Duodenal mucosa (tissue), 2 donors: ENCODE data around the gene SOX6.
"Not testable (repeated sequence)": the region's sequence is repeated elsewhere in the genome, so short reads cannot be mapped to it uniquely, and the experiment has no call there.

ENCODE experiments used
- H3K27ac ChIP-seq: one replicate; pipeline ENCODE4 v1.7.0; 2013; ENCODE audit warnings: low read depth, low read length
- H3K27me3 ChIP-seq, 2 donors: one replicate each; pipeline ENCODE4 v1.7.0; 2013; ENCODE audit warnings: low read length in 2 of 2, control low read depth in 1 of 2; ENCODE audit not compliant: insufficient read depth in 2 of 2, control insufficient read depth in 1 of 2
- H3K36me3 ChIP-seq, 2 donors: one replicate each; pipeline ENCODE4 v1.7.0; 2013; ENCODE audit warnings: low read length in 2 of 2, control low read depth in 1 of 2; ENCODE audit not compliant: insufficient read depth in 2 of 2, control insufficient read depth in 1 of 2
- H3K4me1 ChIP-seq, 2 donors: one replicate each; pipeline ENCODE4 v1.7.0; 2013; ENCODE audit warnings: low read length in 2 of 2, control low read depth in 1 of 2; ENCODE audit not compliant: insufficient read depth in 2 of 2, control insufficient read depth in 1 of 2
- H3K4me3 ChIP-seq, 2 donors: one replicate each; pipeline ENCODE4 v1.7.0; 2013; ENCODE audit warnings: low read length in 2 of 2, low read depth in 1 of 2
- H3K9ac ChIP-seq, 2 donors: one replicate each; pipeline ENCODE4 v1.7.0; 2013; ENCODE audit warnings: low read length in 2 of 2, low read depth in 1 of 2
- H3K9me3 ChIP-seq, 2 donors: one replicate each; pipeline ENCODE4 v1.7.0; 2013; ENCODE audit warnings: low read length in 2 of 2, control low read depth in 1 of 2; ENCODE audit not compliant: control insufficient read depth in 1 of 2

SOX6 gene

DNA sequence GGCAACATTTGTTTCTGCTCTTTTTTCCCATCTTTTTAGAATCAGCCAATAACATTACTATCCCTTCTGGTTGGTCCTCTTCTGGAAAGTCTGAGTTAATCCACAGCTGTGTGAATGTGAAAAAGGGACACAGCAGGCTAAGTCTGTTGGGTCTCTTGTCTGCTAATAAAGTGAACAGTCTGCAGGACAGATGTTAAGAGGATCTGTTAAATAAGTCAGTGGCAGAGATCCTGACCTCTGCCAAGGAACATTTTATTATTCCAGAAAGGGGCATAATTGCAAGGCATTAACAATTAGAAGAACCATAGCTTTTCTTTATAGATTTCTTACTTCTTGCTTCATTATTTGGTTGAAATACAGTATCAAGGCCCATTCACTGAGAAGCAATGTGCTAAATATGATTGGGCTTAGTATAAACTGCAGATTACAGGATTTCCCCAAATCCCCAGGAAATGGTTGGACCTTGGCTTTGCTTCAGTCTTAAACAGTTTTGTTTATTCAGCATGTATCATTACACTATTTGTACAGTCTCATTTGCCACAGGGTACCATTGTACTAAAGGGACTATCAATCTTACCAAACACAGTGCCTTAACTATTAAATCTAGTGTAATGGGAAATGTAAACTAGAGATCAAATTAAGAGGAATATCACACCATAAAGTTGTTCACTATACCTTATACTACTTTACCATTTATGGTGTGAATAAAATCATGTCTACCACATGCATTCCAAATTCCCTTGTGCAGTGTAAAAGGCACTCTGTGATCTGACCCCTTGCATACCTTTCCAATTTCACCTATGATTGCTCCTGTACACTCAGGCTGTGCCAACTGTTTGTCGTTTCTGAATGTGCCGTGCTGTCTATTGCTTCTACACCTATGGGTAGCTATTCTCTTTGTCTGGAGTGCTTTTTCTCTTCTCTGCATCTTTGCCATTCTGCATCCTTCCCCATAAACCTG lies 274.0 kb downstream of the SOX6 start:
- Histone ChIP-seq H3K27me3 (no peaks in the 10 kb centered on the region), H3K9ac (no peak overlapping the region), H3K27ac (no peak overlapping the region)

DNA sequence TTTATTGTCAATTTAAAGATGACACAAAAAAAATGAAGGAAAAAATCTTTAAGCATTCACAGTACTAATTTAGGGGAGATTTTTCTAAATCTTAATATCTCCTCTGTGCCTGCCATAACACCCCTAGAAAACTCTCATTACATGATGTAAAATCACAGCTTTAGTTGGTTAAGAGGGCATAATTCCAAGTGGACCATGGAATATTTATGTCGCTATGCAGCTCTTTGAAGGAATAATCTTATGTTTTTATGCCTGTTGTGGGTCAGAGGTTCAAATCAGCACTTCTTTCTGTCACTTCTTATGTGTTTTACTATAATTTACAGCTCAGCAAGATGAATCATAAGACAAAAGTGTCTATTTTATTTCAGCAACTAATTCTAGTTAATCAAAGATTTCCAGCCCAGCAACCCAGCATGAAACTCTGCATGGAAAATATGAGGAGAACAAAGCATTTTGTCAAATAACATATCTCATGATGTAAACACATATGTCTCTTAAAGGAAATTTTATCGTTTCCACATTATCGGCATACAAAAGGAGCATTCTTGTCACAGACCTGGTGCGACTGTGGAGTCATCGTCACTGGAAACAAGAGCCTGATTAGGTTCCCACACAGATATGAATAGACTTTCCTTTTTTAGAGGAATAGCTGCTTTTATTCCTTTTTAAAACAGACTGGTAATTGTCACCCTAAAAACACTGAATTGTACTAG lies 274.8 kb downstream of the SOX6 start:
- H3K4me1 ChIP-seq, result no peaks in the 10 kb centered on the region
- H3K27ac ChIP-seq, result no peak overlapping the region
- H3K27me3 ChIP-seq, result no peaks in the 10 kb centered on the region
- H3K9ac ChIP-seq, result no peak overlapping the region
- no peaks in the 10 kb centered on the region for H3K9me3 ChIP-seq
- H3K36me3 ChIP-seq, result peaks cover 0 to 3% of the 10 kb centered on the region in 2 donors
- no peak overlapping the region for H3K4me3 ChIP-seq

More for the DNA sequence above, 274.0 kb downstream of the SOX6 start:
- no peaks in the 10 kb centered on the region for H3K4me1 ChIP-seq
- H3K4me3 ChIP-seq, result no peak overlapping the region
- H3K9me3 ChIP-seq, result no peaks in the 10 kb centered on the region
- H3K36me3 ChIP-seq, result peaks cover 0 to 3% of the 10 kb centered on the region in 2 donors

DNA sequence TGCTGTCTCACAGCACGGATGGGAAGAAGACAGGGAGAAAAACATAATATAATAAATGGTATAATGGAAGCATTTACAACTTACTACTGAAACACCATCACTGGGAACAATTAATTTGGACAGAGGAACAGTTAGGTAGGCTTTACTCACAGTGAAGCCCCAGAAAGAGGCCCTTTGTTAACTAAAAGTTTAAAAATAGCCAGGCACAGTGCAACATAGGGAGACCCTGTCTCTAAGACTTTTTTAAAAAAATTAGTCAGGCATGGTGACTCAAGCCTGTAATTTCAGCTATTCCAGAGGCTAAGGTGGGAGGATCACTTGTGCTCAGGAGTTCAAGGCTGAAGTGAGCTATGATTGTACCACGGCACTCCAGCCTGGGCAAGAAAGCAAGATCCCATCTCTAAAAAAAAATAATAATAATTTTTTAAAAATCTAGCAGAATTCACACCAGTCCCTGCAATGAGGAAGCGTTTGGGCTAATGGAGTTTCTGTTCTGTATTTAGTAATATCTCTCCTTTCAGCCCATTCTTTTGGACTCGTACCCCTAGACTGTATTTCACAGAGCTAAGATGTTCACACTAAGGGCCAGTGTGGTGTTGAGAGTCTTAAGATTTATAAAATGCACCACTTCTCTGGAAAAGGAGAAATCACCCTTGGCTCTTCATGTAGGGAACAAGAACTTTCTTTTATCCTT lies 275.5 kb downstream of the SOX6 start:
- Histone ChIP-seq H3K9ac (no peak overlapping the region), H3K36me3 (peaks cover 0 to 3% of the 10 kb centered on the region in 2 donors), H3K27me3 (no peaks in the 10 kb centered on the region), H3K4me3 (no peak overlapping the region), H3K9me3 (no peaks in the 10 kb centered on the region), H3K27ac (no peak overlapping the region), H3K4me1 (no peaks in the 10 kb centered on the region)

DNA sequence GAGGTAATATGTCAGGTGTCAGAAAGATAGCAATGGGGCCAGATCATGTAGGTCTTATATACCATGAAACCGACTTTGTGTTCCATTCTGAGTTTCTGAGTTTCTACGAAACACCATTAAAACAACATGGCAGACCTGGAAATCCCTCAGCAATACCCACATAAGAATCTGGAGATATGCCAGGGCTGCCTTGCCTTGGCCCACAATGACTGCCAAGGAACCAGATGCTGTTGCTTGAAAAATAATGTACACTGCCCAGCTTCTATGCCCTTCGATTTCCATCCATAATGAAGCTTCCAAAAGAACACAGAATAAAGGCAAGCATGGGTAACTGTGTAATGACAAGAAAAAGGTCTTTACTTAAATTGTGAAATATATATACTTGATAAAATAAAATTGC lies 277.4 kb downstream of the SOX6 start:
- Histone ChIP-seq H3K4me1 (no peaks in the 10 kb centered on the region), H3K9me3 (peaks cover 0 to 2% of the 10 kb centered on the region in 2 donors), H3K9ac (no peak overlapping the region), H3K27ac (no peak overlapping the region), H3K4me3 (no peak overlapping the region), H3K36me3 (peaks cover 0 to 3% of the 10 kb centered on the region in 2 donors), H3K27me3 (no peaks in the 10 kb centered on the region)

DNA sequence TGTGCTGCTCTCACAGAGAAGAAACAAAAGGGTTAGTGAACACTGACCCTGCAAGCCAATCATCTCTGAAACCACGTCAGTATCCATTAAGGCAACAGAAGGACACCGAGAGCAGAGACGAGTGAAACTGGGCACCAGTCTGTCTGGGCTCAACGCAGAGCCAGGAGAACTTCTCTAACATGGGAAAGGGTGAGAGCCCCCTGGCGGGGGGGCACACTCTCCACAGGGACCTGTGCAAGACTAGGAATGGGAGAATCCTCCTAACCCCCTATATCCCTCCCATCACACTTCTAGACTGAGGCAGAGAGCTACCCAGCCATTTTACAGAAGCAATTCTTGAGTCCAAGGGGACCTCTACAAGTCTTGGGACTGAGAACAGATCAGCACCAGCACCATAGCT lies 285.8 kb downstream of the SOX6 start:
- no peak overlapping the region for H3K27ac ChIP-seq
- no peaks in the 10 kb centered on the region for H3K4me1 ChIP-seq
- no peak overlapping the region for H3K4me3 ChIP-seq
- peaks cover 0 to 2% of the 10 kb centered on the region in 2 donors for H3K9me3 ChIP-seq
- no peaks in the 10 kb centered on the region for H3K27me3 ChIP-seq
- no peak overlapping the region for H3K9ac ChIP-seq
- H3K36me3 ChIP-seq, result no peaks in the 10 kb centered on the region

DNA sequence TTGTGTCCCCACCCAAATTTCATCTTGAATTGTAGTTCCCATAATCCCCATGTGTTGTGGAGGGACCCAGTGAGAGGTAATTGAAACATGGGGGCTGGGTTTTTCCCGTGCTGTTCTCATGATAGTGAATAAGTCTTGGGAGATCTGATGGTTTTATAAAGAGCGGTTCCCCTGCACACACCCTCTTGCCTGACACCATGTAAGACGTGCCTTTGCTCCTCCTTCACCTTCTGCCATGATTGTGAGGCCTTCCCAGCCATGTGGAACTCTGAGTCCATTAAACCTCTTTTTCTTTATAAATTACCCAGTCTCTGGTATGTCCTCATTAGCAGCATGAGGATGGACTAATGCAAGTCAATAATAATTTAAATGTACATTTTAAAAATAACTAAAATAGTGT lies 289.1 kb downstream of the SOX6 start:
- not testable (repeated sequence) for H3K4me3 ChIP-seq, H3K36me3 ChIP-seq, H3K9ac ChIP-seq, H3K27ac ChIP-seq, H3K9me3 ChIP-seq, H3K4me1 ChIP-seq, H3K27me3 ChIP-seq

DNA sequence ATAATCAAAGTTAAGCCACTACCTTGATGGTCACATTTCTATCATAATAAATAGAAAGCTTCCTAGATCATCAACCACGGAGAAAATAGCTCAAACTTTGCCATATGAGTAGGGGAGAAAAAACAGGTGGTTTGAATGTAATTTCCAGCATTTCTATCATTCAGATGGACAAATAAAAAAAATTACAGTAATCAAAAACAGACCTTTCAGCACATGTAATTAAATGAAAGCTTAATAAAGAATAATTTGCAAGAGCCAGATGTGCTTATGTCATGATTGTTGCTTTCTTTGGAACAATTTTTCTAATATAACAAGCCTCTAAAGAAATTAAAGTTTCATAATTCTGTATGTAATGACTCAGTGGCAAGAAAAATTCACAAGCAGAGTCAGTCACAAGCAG lies 297.0 kb downstream of the SOX6 start:
- H3K36me3 ChIP-seq, result no peaks in the 10 kb centered on the region
- H3K9me3 ChIP-seq, result no peaks in the 10 kb centered on the region
- no peak overlapping the region for H3K9ac ChIP-seq
- no peak overlapping the region for H3K4me3 ChIP-seq
- no peaks in the 10 kb centered on the region for H3K27me3 ChIP-seq
- no peak overlapping the region for H3K27ac ChIP-seq
- no peaks in the 10 kb centered on the region for H3K4me1 ChIP-seq

DNA sequence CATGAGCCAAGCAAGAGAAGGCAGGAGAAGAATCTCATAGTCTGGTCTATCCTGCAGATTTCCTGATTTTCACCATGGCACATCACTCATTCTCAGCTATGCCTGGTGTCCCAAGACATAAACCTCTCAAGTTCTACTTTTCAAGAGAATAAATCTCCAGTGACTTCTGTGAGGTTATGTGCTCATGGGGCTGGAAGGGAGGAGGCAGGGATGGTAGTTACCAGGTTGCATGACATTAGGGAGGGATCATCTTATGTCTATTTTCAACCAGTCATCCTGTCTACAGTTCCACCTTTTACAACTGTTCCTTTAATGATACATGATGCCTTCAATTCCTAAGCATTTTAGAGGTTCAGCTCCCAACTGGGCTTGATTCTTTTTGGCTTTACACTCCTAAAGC lies 297.7 kb downstream of the SOX6 start:
- Histone ChIP-seq H3K9ac (no peak overlapping the region), H3K36me3 (no peaks in the 10 kb centered on the region), H3K27me3 (no peaks in the 10 kb centered on the region), H3K27ac (no peak overlapping the region), H3K4me1 (no peaks in the 10 kb centered on the region), H3K4me3 (no peak overlapping the region), H3K9me3 (no peaks in the 10 kb centered on the region)

DNA sequence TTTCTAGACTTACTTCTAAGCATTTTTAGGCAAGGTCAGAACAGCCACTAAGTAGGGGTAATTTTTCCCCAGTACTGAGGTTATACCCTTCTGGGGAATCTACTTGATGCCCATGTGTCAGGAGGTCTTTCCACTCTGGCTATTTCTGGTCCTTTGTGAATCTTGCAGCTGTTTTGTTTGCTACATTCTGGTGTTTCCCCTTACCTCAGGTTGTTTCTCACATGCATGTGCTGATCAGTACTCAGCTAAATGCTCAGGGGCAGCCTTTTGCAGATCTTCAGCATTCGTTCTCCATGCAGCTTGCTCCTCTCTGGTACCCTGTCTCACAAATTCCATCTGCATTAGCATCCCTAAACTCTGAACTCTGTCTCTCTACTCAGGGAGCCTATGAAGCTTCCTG lies 303.6 kb downstream of the SOX6 start:
- H3K9me3 ChIP-seq, result no peaks in the 10 kb centered on the region
- H3K4me1 ChIP-seq, result no peaks in the 10 kb centered on the region
- H3K27ac ChIP-seq, result no peak overlapping the region
- peaks cover 0 to 5% of the 10 kb centered on the region in 2 donors for H3K36me3 ChIP-seq
- no peaks in the 10 kb centered on the region for H3K27me3 ChIP-seq
- no peak overlapping the region for H3K9ac ChIP-seq
- no peak overlapping the region for H3K4me3 ChIP-seq

DNA sequence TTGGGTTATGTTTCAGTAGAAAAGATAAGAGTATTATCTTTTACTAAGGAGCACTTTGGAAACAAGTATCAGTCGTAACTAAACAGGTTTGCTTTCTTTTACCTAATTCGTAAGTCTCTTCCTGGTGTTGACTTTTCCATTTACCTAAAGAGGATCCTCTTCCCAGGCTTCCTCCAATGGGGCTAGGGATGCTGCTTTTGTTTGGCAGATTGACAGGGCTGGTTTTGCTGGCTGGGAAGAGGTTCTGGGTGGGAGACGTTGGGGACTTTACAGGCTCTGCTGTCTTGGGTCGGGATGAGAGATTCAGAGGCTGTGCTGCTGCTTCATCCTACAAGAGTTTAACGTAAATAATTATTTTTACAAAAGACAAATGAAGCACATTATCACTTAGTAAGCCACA lies 306.7 kb downstream of the SOX6 start:
- Histone ChIP-seq H3K27me3 (no peaks in the 10 kb centered on the region), H3K9me3 (no peaks in the 10 kb centered on the region), H3K36me3 (peaks cover 0 to 18% of the 10 kb centered on the region in 2 donors), H3K9ac (no peak overlapping the region), H3K4me1 (no peaks in the 10 kb centered on the region), H3K4me3 (no peak overlapping the region), H3K27ac (no peak overlapping the region)
